ENCODE data around the gene TRIM72.
"Not testable (repeated sequence)": the region's sequence is repeated elsewhere in the genome, so short reads cannot be mapped to it uniquely, and the experiment has no call there.

The TRIM72 gene

GRCh38 chr16:31258366-31258765, 44.4 kb downstream of the TRIM72 start:
- no peak for DNase-seq

DNA sequence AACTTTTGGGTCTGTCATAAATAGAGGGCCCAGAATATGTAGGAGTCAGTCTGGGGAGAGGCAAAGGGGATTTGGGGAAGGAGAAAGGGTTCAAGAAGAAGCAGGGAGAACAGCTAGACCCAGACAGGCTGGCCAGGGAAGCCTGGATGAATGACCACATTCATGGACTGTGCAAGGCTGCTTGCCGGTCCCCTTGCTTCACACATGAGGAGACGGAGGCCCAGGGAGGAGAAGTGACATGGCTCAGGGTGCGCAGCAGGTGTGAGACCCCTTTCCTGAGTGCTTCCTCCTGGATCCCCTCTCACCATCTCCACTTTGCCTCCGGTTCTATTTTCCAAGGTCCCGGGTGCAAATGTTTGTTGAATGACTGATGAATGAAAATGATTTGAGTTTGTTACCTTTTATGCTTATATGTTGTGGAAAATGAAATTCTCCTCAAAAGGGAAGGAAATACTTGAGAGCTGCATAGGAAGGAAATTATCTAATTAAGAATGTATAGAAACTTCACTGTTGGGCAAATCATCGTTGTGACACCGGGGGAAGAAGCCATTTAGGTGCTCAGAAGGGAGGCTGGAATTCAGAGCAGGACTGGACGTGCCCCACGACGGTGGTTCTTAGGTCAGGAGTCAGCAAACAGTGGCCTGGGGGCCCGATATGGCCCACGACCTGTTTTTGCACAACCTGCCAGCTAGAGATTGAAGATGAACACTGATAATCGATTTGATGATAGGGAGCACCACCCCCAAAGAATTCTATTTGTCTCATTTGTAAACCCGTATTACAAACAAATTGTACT, 46.4 kb downstream of the TRIM72 start:
- DNase-seq, result no peak

DNA sequence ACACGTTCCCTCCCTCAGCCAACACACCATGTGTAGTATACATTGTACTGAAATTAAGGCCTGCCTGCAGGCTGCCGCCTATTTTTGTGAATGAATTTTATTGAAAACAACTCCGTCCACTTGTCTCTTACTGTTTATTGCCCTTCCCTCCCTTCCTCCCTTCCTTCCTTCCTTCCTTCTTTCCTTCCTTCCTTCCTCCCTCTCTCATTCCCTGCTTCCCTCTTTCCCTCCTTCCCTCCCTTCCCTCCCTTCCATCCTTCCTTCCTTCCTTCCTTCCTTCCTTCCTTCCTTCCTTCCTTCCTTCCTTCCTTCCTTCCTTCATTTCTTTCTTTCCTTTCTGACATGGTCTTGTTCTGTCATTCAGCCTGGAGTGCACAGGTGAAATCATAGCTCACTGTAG, 48.2 kb downstream of the TRIM72 start:
- DNase-seq, result no peak

DNA sequence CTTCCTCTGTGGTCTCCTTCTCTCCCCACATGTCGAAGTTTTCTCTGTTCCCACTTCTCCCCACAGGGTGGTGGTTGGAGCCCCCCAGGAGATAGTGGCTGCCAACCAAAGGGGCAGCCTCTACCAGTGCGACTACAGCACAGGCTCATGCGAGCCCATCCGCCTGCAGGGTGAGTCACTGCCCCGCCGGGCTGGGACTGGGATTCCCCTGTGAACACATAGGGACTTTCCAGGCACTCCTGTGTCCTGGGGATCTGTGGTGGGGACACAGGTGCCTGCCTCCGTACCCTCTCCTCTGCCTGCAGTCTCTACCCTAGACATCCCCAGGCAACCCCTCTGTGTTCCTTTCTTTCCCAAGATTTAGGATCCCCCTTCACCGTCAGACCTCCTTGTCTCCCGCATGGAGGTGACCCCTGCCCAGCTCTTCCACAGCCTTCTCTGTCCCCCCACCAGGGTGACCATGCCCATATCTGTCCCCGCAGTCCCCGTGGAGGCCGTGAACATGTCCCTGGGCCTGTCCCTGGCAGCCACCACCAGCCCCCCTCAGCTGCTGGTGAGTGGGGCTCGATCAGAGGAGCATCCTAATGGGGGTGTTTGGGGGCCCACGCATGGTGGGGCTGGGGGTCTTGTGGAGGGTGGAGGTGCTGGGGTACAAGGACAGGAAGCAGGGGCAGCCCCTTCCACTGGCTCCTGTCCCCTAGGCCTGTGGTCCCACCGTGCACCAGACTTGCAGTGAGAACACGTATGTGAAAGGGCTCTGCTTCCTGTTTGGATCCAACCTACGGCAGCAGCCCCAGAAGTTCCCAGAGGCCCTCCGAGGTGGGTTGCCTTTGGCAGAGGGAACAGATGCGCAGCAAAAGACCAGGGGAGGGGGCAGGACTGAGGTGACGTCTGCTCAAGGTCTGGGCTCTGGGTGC, 51.7 kb downstream of the TRIM72 start:
- peak; percentile 80 for DNase-seq

DNA sequence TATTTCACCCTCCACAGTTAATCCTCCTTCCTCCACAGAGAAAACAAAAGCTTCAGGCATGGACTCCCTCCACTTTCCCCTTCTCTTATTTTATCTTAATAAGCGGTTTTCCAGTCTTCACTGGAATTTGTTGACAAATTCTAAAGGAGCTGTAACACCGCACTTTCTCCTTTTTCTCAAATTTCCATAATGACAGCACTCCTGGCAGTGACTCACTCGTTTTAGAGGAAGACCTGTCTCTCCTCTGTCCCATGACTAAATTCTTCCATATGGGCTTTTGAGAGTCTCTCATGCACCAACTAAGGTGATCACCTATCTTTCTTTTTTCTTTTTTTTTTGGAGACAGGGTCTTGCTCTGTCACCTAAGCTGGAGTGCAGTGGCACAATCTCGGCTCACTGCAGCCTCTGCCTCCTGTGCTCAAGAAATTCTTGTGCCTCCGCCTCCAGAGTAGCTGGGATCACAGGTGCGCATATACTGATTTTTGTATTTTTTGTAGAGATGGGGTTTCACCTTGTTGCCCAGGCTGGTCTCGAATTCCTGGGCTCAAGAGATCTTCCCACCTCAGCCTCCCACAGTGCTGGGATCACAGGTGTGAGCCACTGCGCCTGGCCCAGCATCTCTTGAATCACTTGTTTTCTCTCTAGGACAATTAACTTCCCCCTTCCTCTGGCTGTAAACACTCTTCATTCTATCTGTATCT, 53.6 kb downstream of the TRIM72 start:
- DNase-seq, result no peak

DNA sequence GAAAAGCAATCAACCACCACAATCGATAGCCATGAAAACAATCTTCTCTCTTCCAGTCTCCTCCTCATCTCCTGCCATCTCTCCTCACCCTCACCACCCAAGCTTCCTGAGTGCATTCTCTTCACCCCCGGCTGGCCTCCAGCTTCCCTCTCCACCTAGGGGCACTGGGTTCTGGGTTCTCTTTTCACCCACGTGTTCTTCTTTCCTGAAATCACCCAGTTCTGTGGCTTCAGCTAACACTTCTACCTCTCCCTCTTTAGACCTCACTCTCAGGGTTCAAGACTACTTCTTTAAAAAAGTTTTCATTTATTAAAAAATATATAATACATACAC, 54.1 kb downstream of the TRIM72 start:
- DNase-seq, result no peak

- no peak for DNase-seq
Observed at GRCh38 chr16:31268891-31269290, 55.0 kb downstream of the TRIM72 start.

GRCh38 chr16:31269541-31269940, 55.6 kb downstream of the TRIM72 start:
- DNase-seq, result no peak

- DNase-seq, result not testable (repeated sequence)
Observed at GRCh38 chr16:31269973-31270372, 56.1 kb downstream of the TRIM72 start.

DNA sequence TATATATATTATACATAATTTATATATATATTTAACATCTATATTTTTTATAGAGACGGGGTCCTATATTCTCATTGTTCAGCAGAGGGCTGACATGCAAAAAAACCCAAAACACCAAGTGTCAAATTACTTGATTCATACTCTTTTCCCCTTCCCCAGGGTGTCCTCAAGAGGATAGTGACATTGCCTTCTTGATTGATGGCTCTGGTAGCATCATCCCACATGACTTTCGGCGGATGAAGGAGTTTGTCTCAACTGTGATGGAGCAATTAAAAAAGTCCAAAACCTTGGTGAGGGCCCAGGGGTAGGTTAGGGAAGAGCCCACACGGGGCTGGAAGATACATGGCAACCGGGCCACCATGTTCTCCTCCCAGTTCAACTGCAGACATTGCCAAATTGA, 56.9 kb downstream of the TRIM72 start:
- no peak for DNase-seq

- no peak for DNase-seq
Observed at GRCh38 chr16:31271621-31272190, 57.8 kb downstream of the TRIM72 start.

GRCh38 chr16:31273187-31273586, 59.3 kb downstream of the TRIM72 start:
- no peak for DNase-seq

GRCh38 chr16:31273676-31274075, 59.8 kb downstream of the TRIM72 start:
- DNase-seq, result no peak

DNA sequence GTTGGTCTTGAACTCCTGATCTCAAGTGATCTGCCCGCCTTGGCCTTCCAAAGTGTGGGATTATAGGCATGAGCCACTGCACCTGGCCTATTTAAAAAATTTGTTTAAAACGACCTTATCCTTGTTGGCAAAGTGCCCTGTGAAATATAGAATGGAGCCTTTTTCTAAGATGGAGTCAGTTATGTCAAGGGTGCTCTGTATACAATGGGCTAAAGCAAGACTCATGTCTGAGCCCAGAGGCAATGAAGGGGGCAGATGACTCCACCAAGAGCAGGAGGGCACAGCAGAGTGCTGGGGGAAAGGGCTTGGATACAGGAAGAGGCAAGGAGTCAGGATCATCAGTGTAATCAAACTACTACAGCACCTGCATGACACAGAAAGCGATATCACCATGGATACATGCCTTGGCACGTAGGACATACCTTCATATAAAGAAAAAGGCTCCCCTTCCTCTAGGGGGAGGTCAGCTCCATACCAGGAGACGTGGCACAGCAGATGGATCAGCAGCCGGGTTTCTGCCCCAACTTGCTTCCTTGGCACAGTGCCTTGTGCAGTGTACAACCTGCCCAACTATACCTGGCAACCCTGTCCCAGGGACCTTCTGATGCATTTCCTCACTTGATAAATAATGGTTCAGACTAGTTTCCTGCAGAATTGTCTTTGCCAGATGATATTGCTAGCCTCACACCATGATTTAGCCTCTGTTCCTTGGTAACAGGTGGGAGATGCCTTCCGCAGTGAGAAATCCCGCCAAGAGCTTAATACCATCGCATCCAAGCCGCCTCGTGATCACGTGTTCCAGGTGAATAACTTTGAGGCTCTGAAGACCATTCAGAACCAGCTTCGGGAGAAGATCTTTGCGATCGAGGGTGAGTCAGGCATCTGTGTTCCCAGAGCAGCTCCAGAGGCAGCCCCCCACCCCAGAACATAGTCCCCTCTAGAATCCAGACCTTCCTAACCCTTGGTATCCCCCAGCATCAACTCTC, 61.2 kb downstream of the TRIM72 start:
- DNase-seq, result no peak

- no peak for DNase-seq
Observed at GRCh38 chr16:31276600-31276999, 62.7 kb downstream of the TRIM72 start.

DNA sequence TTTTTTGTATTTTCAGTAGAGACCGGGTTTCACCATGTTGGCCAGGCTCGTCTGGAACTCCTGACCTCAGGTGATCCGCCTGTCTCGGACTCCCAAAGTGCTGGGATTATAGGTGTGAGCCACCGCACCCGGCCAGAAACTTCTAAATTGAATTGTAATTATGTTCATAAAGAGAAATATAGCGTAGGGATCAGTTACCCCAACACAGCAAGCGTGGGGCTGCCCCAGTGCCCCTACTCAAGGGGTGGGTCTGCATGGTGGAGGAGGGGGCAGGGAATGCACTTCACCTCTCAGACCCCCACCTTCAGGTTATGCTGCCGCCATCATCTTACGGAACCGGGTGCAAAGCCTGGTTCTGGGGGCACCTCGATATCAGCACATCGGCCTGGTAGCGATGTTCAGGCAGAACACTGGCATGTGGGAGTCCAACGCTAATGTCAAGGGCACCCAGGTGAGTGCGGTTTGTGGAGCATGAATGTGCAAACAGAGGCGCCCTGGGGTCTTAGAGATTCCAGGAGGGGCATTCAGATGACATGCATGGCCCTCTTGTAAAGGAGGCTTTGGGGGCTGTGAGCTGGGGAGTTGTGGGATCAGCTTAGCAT, 63.8 kb downstream of the TRIM72 start:
- DNase-seq, result no peak

DNA sequence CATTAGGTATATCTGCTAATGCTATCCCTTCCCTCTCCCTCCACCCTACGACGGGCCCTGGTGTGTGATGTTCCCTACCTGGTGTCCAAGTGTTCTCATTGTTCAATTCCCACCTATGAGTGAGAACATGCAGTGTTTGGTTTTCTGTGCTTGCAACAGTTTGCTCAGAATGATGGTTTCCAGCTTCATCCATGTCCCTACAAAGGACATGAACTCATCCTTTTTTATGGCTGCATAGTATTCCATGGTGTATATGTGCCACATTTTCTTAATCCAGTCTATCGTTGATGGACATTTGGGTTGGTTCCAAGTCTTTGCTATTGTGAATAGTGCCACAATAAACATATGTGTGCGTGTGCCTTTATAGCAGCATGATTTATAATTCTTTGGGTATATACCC, 64.9 kb downstream of the TRIM72 start:
- not testable (repeated sequence) for DNase-seq

Measured in CD4-positive, alpha-beta T cell treated with Interleukin-15 for 1 hour (primary cell).